Psoas muscle (tissue), 8 donors: ENCODE results near the gene MYL6B. TPM values are rescaled to one million over a fixed set of nuclear protein-coding genes. Genes with fewer than 3 reads are reported as not detected.

ENCODE experiments used
- ATAC-seq, 4 donors: fragments of 200-7000 bp; cut with Tn5 transposase; one replicate each; pipeline ENCODE4 v1.9.1; 2020; ENCODE audit warnings: moderate library complexity in 3 of 4, mild to moderate bottlenecking in 2 of 4
- DNase-seq, 2 donors: peaks; one replicate each; pipeline ENCODE4 v3.0.0-alpha.2; 2020
- H3K27ac ChIP-seq: fragments of 200-600 bp; one replicate; pipeline ENCODE4 v1.8.0; 2022
- H3K27me3 ChIP-seq, 3 donors: fragments of 200-600 bp in 1 of 3; one replicate each; pipeline versions ENCODE4 v1.6.1 to v1.8.0; 2013 to 2022; ENCODE audit warnings: low read length in 2 of 3, mild to moderate bottlenecking in 2 of 3, moderate library complexity in 1 of 3; ENCODE audit not compliant: insufficient read depth in 3 of 3
- H3K36me3 ChIP-seq, 2 donors: fragments of 200-600 bp in 1 of 2; one replicate each; pipeline versions ENCODE4 v1.6.1 to v1.8.0; 2013 to 2022; ENCODE audit warnings: low read depth in 1 of 2, mild to moderate bottlenecking in 1 of 2, moderate library complexity in 1 of 2; ENCODE audit not compliant: insufficient read depth in 1 of 2
- H3K4me1 ChIP-seq: fragments of 200-600 bp; one replicate; pipeline ENCODE4 v1.8.0; 2022
- H3K4me3 ChIP-seq: fragments of 200-600 bp; one replicate; pipeline ENCODE4 v1.8.0; 2022; ENCODE audit warnings: mild to moderate bottlenecking
- H3K9me3 ChIP-seq: fragments of 200-600 bp; one replicate; pipeline ENCODE4 v1.8.0; 2022
- CTCF ChIP-seq: fragments of 200-600 bp; IDR thresholded peaks from one replicate; pipeline ENCODE4 v1.8.0; 2022; ENCODE audit warnings: antibody characterized with exemption
- WGBS, 3 donors: extraction: QIAGEN DNeasy Blood & Tissue Kit; methylation state at CpG; one replicate each; pipeline versions ENCODE4 v1.1.6 to v1.1.7; 2013; 5-methylcytosine and 5-hydroxymethylcytosine counted together
- intact Hi-C, 2 donors: fragments of 100-400 bp; cut with DNase I; formaldehyde crosslinking; loops; one replicate each; pipeline versions ENCODE4 v1.11.0 to v1.14.2; 2022
- polyA plus RNA-seq, 3 donors: library from polyadenylated mRNA; stranded (reverse); fragments of 200-250 nt; gene quantifications; one replicate each; pipeline ENCODE4 v1.2.3, GENCODE V29; 2013
- total RNA-seq, 4 donors: library from RNA; stranded (reverse); fragmentation: NEBNext Ultra II Directional in 2 of 4; extraction: Animal tissue kit (Norgen Biotek cat#: 25700) in 2 of 4; gene quantifications; one replicate each; pipeline versions ENCODE4 v1.2.1 to v1.2.4, GENCODE V29; 2021 to 2023
- donor health status: healthy with polysubstance abuse.
- donor health status: DM: no; HTN: no; CAD: no; lungs with moderate emphysema.
- donor health status: Bipolar disorder and iron deficiency.
- donor health status: healthy.
- donor health status: DM: yes; HTN: yes; CAD: no.
- donor health status: DM: no; HTN: no; CAD: no.
- donor health status: DM: no; HTN: no; CAD: no.
- donor health status: DM: yes; HTN: yes; CAD: no.

The MYL6B gene
- total and polyA plus RNA-seq, 7 donors, result 113 to 2,222 (median 553) TPM

- peaks cover 0 to 50% of the 10 kb centered on the region in 2 donors for H3K36me3 ChIP-seq
- H3K4me3 ChIP-seq, result no peak overlapping the region
- H3K9me3 ChIP-seq, result no peaks in the 10 kb centered on the region
- 50 to 57% (median 54%) methylated on average over 13 of the region's 13 CpGs for WGBS, 3 donors
- TF ChIP-seq CTCF, result no peak
- H3K27me3 ChIP-seq, result no peaks in the 10 kb centered on the region
- intact Hi-C loops, result no loop called here
- H3K4me1 ChIP-seq, result peaks cover 14% of the 10 kb centered on the region
- no peak overlapping the region for H3K27ac ChIP-seq
- DNase-seq, result no peak
- peak in 1 of 4 donors; percentile 3 for ATAC-seq
Measured at GRCh38 chr12:56146492-56147460, 5.6 kb upstream of the MYL6B start.

- peak overlapping the region; percentile 90 for H3K27ac ChIP-seq
- 60 to 67% (median 65%) methylated on average over 3 of the region's 3 CpGs for WGBS, 3 donors
Measured at GRCh38 chr12:56150563-56150962, 1.8 kb upstream of the MYL6B start.

GRCh38 chr12:56151672-56152131 is 685 bp upstream of the MYL6B start:
- ATAC-seq (peak; percentile 56 to 78 (median 66)), DNase-seq (peak; percentile 53 to 77)
- peak; percentile 35 for TF ChIP-seq CTCF
- no peaks in the 10 kb centered on the region for H3K27me3 ChIP-seq
- intact Hi-C loops, result loop anchor here in 1 of 2 donors (2.0 kb wide), 1 partner anchor 37 kb away; the partner anchor contains the start of gene SMARCC2
- H3K4me3 ChIP-seq, result peak overlapping the region; percentile 75
- peaks cover 21% of the 10 kb centered on the region for H3K4me1 ChIP-seq
- H3K36me3 ChIP-seq, result peaks cover 0 to 12% of the 10 kb centered on the region in 2 donors
- H3K27ac ChIP-seq, result peak overlapping the region; percentile 90
- no peaks in the 10 kb centered on the region for H3K9me3 ChIP-seq
- WGBS, 3 donors, result 5 to 8% (median 8%) methylated on average over 12 of the region's 12 CpGs

More at GRCh38 chr12:56150563-56150962, 1.8 kb upstream of the MYL6B start:
- H3K27me3 ChIP-seq, result no peaks in the 10 kb centered on the region
- intact Hi-C loops, result no loop called here
- DNase-seq (no peak), ATAC-seq (no peak)
- H3K36me3 ChIP-seq, result peaks cover 0 to 12% of the 10 kb centered on the region in 2 donors
- TF ChIP-seq CTCF, result no peak
- peaks cover 21% of the 10 kb centered on the region for H3K4me1 ChIP-seq
- H3K4me3 ChIP-seq, result no peak overlapping the region
- no peaks in the 10 kb centered on the region for H3K9me3 ChIP-seq

GRCh38 chr12:56152756-56153677 is 630 bp downstream of the MYL6B start:
- H3K27me3 ChIP-seq, result no peaks in the 10 kb centered on the region
- DNase-seq (no peak), ATAC-seq (no peak)
- intact Hi-C loops, result loop anchor here in 1 of 2 donors (2.0 kb wide), 1 partner anchor 36 kb away; the partner anchor contains the start of gene SMARCC2
- H3K4me1 ChIP-seq, result peaks cover 25% of the 10 kb centered on the region
- no peak for TF ChIP-seq CTCF
- H3K4me3 ChIP-seq, result peak overlapping the region; percentile 75
- H3K36me3 ChIP-seq, result peaks cover 0 to 12% of the 10 kb centered on the region in 2 donors
- H3K27ac ChIP-seq, result peak overlapping the region; percentile 90
- WGBS, 3 donors, result 4 to 11% (median 7%) methylated on average over 8 of the region's 8 CpGs
- no peaks in the 10 kb centered on the region for H3K9me3 ChIP-seq
